Measurements from ENCODE around the gene IFT27.

IFT27 gene

GRCh38 chr22:36796552-36797175 is 20.7 kb upstream of the IFT27 start:
- DNase-seq = peak in 1 of 4 experiments; percentile 21

DNA sequence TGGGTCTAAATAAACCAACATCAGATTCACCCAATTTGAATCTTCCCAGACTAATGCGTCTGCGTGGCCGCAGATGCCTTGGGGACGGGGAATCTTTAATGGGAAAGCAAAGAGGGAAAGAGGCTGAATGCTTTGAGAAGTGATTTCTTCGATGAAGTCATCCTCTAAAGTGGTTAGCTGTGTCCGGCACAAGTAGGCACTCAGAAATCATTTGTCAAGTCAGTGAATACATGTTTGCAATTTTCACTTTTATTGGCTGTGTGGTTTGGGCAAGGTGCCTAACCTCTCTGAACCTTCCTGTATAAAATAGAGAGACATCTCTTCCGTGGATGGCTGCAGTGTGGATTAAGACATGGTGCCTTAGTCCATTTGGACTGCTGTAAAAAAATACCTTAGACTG is 19.7 kb upstream of the IFT27 start:
- DNase-seq = no peak

DNA sequence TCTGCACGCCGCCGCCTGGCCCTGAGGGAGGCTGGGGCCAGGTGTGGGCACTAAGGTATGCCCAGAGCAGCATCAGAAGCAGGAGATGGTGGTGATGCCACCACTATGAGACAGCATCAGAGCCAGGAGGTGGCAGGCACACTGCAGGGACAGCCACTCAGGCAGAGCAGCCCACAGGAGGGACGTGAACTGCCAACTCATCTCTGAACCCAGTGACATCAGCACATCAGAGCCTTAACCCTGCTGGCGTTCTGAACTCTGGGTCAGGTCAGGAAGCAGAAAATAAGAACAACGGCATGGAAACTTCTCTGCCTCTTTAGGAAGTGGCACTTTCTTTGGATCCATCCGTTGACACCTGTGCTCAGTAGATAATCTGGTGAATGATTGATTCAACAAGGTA is 14.7 kb upstream of the IFT27 start:
- DNase-seq = peak; percentile 27 to 53 (median 38)

- no peak for DNase-seq
Measured at GRCh38 chr22:36787204-36787988, 11.5 kb upstream of the IFT27 start.

GRCh38 chr22:36783743-36784142 is 7.8 kb upstream of the IFT27 start:
- no peak for DNase-seq

GRCh38 chr22:36781656-36782627 is 6.0 kb upstream of the IFT27 start:
- peak; percentile 88 to 93 (median 89) for DNase-seq

GRCh38 chr22:36778020-36778419 is 2.1 kb upstream of the IFT27 start:
- DNase-seq = no peak

DNA sequence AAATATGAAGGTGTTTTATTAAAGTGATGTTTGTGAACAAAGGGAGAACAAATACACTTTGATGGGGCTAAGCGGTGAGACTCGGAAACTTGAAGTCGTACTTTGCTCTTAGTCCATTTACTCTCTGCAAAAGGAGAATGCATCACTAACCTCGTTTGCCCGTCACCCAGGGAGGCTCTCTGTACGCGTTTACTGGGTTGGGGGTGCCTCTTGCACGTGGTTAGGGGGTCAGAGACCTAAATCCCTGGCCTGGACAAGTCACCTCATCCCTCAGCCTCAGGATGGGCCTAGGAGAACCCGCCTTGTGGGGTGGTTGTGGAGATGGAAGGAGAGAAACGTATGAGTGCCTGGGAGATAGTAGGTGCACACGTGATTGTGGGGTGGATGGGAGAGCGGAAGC is 803 bp upstream of the IFT27 start:
- DNase-seq = no peak

DNA sequence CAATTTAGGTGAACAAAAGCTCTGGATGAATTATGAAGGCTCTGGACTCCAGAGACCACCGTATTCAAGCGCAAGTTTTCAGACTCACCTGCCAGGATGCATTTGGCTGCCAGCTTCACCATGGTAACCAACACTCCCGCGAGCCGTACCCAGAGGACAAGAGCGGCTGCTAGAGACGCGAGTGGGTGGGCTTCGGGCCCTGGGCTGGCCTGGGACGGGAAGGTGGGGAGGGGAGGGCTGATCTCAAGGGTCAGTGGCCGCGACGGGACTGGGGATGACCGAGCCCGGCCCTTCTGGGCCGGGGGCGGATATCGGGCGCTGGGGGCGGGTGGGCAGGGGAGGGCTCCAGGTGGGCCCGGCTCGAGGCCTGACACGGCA is 344 bp downstream of the IFT27 start:
- DNase-seq = peak in 3 of 4 experiments; percentile 14 to 41 (median 19)

DNA sequence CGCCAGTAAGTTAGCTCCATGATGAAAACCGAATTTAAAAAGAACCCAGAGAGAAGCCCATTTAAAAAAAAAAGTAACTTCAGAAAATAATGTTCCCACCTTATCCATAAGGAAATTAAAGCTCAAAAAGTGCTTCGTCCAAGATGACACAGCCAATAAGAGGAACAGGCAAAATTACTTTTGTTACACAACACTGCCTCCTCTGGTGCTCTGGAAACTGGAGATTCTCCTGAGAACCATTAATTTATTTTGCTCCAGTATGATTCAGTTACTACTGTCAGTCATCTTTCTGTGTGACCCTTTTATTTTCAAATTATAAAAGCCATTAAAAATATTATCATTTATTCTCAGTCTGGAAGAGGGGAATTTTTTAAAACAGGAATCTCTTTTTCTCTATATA is 2.0 kb downstream of the IFT27 start:
- DNase-seq = peak; percentile 60 to 77 (median 71)

GRCh38 chr22:36772451-36772850 is 3.5 kb downstream of the IFT27 start:
- no peak for DNase-seq

- DNase-seq = no peak
Measured at GRCh38 chr22:36771356-36772063, 4.4 kb downstream of the IFT27 start.

- DNase-seq = peak; percentile 40 to 61 (median 57)
Measured at GRCh38 chr22:36770513-36771231, 5.2 kb downstream of the IFT27 start.

DNA sequence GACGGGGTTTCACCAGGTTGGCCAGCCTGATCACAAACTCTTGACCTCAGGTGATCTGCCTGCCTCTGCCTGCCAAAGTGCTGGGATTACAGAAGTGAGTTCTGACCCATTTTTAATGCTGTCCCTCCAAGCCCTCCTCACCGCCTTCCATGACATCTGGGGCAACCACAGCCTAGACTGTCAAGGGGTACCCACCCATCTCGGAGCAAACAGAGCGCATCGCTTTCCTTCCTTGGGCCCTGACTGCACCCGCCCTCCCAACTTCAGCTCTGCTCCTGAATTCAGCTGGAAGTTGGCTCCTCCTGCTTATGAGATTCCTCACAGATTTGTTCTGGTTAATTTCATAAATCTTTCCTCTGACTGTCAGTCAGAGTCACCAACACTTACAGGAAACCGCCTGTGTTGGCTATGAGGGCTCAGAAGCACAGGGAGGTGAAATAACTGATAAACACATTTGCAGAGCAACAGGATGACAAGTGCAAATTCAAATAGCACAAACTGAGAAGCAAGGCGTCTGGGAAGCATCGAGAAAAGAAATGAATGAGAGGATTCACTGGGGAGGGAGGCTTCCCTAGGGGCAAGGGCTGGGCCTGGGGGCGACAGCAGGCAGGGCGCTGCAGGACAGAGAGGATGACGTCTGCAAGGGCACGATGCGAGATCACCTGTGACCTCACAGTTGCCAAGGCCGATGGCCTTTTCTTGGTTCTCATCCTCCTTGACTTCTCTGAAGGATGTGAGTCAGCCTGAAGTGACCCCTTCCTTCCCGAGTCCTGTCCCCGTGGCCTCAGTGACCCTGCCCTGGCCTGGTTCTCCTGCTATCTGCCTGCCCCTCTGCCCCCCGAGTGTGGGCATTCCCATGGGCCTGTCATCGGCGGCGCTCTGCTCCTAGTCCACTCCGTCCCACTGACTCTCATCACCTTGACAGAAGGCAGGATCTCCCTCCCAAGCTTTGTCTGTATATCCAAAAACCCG is 6.1 kb downstream of the IFT27 start:
- no peak for DNase-seq

GRCh38 chr22:36768616-36769015 is 7.3 kb downstream of the IFT27 start:
- DNase-seq = no peak

DNA sequence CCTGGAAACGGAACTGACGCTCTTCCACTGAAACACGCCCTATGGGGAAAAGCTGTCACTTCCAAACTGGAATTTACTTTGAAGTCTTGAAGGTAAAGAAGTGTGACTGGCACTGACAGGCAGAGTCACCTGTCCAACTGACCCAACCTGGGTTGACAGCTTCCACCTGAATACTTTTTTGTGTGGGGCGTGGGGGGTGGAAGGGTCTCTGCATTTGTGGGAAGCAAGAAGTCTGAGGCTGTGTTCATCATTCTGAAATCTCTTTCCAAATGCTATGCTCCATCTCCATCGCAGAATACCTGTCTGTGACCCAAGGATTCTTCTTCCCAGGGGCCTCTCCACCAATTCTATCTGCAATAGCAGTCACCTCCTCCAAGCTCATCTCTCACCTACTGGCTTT is 7.8 kb downstream of the IFT27 start:
- no peak for DNase-seq

GRCh38 chr22:36767035-36767775 is 8.7 kb downstream of the IFT27 start:
- no peak for DNase-seq

DNA sequence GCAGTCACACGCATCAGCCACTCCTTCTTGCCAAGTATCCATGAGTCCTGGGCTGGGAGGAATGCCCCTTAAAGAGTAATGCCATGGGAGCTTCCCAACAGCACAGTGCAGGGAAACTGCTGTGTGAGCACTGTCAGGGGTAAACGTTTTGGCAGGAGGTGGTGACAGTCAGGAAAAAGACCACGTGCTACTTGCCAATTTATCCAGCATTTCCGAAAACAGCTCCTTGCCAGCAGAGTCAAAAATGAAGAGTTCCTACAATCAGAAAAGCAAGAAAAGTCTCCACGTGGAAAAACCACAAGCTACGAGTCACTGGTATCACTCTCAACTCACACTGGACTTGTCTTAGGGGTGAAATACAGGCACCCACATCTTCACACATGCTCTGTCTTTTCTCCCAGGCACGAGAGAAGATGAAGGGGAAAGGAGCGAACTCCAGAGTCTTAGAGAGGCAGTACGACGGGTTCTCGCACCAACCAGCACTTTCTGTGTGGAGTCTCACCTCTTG is 9.9 kb downstream of the IFT27 start:
- no peak for DNase-seq

- no peak for DNase-seq
Measured at GRCh38 chr22:36765131-36765942, 10.6 kb downstream of the IFT27 start.
